ENCODE measurements around the gene ATF4. TPM values are rescaled to one million over a fixed set of nuclear protein-coding genes. Genes with fewer than 3 reads are reported as not detected.

Gene ATF4
- total and polyA plus RNA-seq, 2 of the 13 experiments (the other 11 are each of a cell fraction or from before 2014, with no cell fraction given), result 486 to 1,297 TPM

- peak; percentile 66; the same call in 1 of the 2 replicates for TF ChIP-seq ELF4 (CRISPR knock-in tag; IDR thresholded peaks at IDR 0.05; ENCODE audit: borderline replicate concordance)
- TF ChIP-seq, protein P1, sequence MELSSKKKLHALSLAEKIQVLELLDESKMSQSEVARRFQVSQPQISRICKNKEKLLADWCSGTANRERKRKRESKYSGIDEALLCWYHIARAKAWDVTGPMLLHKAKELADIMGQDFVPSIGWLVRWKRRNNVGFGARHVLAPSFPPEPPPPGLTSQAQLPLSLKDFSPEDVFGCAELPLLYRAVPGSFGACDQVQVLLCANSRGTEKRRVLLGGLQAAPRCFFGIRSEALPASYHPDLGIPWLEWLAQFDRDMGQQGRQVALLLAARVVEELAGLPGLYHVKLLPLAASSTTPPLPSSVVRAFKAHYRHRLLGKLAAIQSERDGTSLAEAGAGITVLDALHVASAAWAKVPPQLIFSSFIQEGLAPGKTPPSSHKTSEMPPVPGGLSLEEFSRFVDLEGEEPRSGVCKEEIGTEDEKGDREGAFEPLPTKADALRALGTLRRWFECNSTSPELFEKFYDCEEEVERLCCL (CRISPR knock-in tag; IDR thresholded peaks at IDR 0.05; ENCODE audit: borderline replicate concordance), result no peak
- peak; percentile 36 for TF ChIP-seq ZIK1 (CRISPR knock-in tag; IDR thresholded peaks at IDR 0.05; ENCODE audit: borderline replicate concordance, low read depth)
- TF ChIP-seq KDM5A (IDR thresholded peaks at IDR 0.05; ENCODE audit: borderline replicate concordance, low read length), result peak; percentile 50; the same call in 1 of the 2 replicates
- TF ChIP-seq MZF1 (CRISPR knock-in tag; IDR thresholded peaks at IDR 0.05; ENCODE audit: borderline replicate concordance), result 0 out of 2 replicates have a peak, but pooled peaks have one; percentile 37
- TF ChIP-seq SIX4 (CRISPR knock-in tag; IDR thresholded peaks at IDR 0.05), result peak; percentile 22; the same call in 1 of the 2 replicates
- TF ChIP-seq SMAD1 (CRISPR knock-in tag; IDR thresholded peaks at IDR 0.05; ENCODE audit: borderline replicate concordance, low read depth), result peak; percentile 86; the same call in 1 of the 2 replicates
- no peak for TF ChIP-seq TCF12 (IDR thresholded peaks at IDR 0.05)
- TF ChIP-seq TCF12 (CRISPR knock-in tag; IDR thresholded peaks at IDR 0.05), result no peak
- TF ChIP-seq MIER2 (CRISPR knock-in tag; IDR thresholded peaks at IDR 0.05), result peak; percentile 55; the same call in 1 of the 2 replicates
- no peak for TF ChIP-seq ZKSCAN1 (IDR thresholded peaks at IDR 0.05; ENCODE audit: low read length)
- TF ChIP-seq ZBTB37 (CRISPR knock-in tag; IDR thresholded peaks at IDR 0.05), result peak; percentile 40; the same call in 1 of the 2 replicates
- no peak for TF ChIP-seq ZNF550 (CRISPR knock-in tag; IDR thresholded peaks at IDR 0.05; ENCODE audit: borderline replicate concordance)
- peak; percentile 66 for TF ChIP-seq HNF1B (CRISPR knock-in tag; IDR thresholded peaks at IDR 0.05)
- no peak for TF ChIP-seq IKZF1 (IDR thresholded peaks at IDR 0.05)
- peak; percentile 65 for TF ChIP-seq ZNF547 (CRISPR knock-in tag; IDR thresholded peaks at IDR 0.05)
- peak; percentile 39; the same call in 1 of the 2 replicates for TF ChIP-seq SKIL (CRISPR knock-in tag; IDR thresholded peaks at IDR 0.05; ENCODE audit: borderline replicate concordance)
- TF ChIP-seq, protein P2, sequence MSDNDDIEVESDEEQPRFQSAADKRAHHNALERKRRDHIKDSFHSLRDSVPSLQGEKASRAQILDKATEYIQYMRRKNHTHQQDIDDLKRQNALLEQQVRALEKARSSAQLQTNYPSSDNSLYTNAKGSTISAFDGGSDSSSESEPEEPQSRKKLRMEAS (IDR thresholded peaks at IDR 0.05), result peak; percentile 59
- TF ChIP-seq ZFYVE20 (CRISPR knock-in tag; IDR thresholded peaks at IDR 0.05; ENCODE audit: borderline replicate concordance, low read depth), result 0 out of 2 replicates have a peak, but pooled peaks have one; percentile 36
- TF ChIP-seq, protein P3, sequence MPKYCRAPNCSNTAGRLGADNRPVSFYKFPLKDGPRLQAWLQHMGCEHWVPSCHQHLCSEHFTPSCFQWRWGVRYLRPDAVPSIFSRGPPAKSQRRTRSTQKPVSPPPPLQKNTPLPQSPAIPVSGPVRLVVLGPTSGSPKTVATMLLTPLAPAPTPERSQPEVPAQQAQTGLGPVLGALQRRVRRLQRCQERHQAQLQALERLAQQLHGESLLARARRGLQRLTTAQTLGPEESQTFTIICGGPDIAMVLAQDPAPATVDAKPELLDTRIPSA (CRISPR knock-in tag; IDR thresholded peaks at IDR 0.05; ENCODE audit: borderline replicate concordance), result peak; percentile 10; the same call in 1 of the 2 replicates
Observed at GRCh38 chr22:39520226-39521105, at the start of gene ATF4 (continued).

All from HepG2 (cell line).